A549 (cell line): ENCODE data around the gene SKI.

Source experiments
- BHLHE40 ChIP-seq: IDR thresholded peaks from 2 replicates; pipeline ENCODE4 v1.6.1; 2012; ENCODE audit warnings: low read depth, low read length, inconsistent platforms
- CHD2 ChIP-seq: fragments of 150-350 bp; IDR thresholded peaks from 2 replicates; pipeline ENCODE4 v1.6.1; 2014; ENCODE audit warnings: low read length; ENCODE audit not compliant: partially characterized antibody
- EP300 ChIP-seq, 2 experiments: fragments of >200 bp; sonication (Bioruptor Twin); formaldehyde crosslinking; IDR thresholded peaks; 2 replicates in 1 of 2; 3 replicates in 1 of 2; pipeline ENCODE4 v1.6.1; 2016 to 2017
- HDAC2 ChIP-seq: fragments of 200-600 bp; sonication (generic); IDR thresholded peaks from 2 replicates; pipeline ENCODE4 v1.6.1; 2016
- JUNB ChIP-seq: fragments of >200 bp; sonication (Bioruptor Twin); formaldehyde crosslinking; IDR thresholded peaks from 2 replicates; pipeline ENCODE4 v1.6.1; 2016
- POLR2A ChIP-seq: IDR thresholded peaks from 2 replicates; pipeline ENCODE4 v1.6.1; 2012; ENCODE audit warnings: mild to moderate bottlenecking, low read length
- RNF2 ChIP-seq: fragments of 200-600 bp; sonication (generic); IDR thresholded peaks from 2 replicates; pipeline ENCODE4 v1.6.1; 2016; ENCODE audit warnings: low read depth, mild to moderate bottlenecking, antibody characterized with exemption, moderate library complexity, borderline replicate concordance
- SMC3 ChIP-seq: fragments of >200 bp; sonication (Bioruptor Twin); formaldehyde crosslinking; IDR thresholded peaks from 3 replicates; pipeline ENCODE4 v1.6.1; 2018; ENCODE audit warnings: inconsistent platforms
- TF ChIP-seq, protein P1 (sequence below): fragments of >200 bp; sonication (Bioruptor Twin); formaldehyde crosslinking; IDR thresholded peaks from 3 replicates; pipeline ENCODE4 v1.5.1; 2016

DNA sequence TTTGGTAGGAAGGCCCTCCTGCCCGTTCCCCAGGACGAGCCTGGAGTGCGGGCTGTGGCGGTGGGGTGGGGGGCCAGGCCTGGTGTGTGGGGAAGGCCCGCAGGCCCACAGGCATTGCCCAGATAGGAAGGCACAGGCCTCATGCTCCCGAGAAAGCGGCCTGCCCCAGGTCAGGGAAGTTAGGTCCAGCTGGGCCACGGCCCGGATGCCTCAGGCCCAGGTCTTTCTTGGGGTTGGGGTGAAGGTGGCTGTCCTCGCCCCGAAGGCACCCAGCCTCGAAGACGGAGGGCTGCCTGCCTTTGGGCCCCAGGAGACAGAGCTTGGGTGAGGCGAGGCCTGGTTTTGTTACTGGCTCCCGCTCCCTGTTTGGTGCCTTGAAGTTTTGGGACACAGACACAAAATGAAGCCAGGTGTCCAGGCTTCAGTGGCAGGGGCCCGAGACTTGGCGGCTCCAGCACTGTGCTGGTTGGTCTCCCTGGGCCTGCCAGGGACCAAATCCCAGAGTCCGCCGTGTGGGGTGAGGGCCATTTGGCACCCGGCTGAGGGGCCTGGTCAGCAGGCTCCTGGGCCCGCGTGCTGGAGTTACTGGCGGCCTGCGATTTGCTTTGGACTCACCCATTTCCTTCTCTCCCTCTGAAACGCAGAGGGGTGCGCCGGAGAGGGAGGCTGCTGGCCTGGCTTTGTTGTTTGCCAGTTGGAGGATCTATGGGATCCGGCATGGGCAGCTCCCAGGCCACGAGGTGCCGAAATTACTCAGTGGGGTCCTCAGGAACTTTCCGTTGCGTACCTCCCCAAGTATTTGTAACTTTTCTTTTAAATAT lies 2.0 kb downstream of the SKI start:
- TF ChIP-seq, protein P1, sequence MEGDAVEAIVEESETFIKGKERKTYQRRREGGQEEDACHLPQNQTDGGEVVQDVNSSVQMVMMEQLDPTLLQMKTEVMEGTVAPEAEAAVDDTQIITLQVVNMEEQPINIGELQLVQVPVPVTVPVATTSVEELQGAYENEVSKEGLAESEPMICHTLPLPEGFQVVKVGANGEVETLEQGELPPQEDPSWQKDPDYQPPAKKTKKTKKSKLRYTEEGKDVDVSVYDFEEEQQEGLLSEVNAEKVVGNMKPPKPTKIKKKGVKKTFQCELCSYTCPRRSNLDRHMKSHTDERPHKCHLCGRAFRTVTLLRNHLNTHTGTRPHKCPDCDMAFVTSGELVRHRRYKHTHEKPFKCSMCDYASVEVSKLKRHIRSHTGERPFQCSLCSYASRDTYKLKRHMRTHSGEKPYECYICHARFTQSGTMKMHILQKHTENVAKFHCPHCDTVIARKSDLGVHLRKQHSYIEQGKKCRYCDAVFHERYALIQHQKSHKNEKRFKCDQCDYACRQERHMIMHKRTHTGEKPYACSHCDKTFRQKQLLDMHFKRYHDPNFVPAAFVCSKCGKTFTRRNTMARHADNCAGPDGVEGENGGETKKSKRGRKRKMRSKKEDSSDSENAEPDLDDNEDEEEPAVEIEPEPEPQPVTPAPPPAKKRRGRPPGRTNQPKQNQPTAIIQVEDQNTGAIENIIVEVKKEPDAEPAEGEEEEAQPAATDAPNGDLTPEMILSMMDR: no peak
- no peak for TF ChIP-seq JUNB
- TF ChIP-seq EP300 (IDR thresholded peaks at IDR 0.05): no peak
- no peak for TF ChIP-seq POLR2A
- TF ChIP-seq SMC3: no peak
- no peak for TF ChIP-seq HDAC2
- no peak for TF ChIP-seq BHLHE40
- TF ChIP-seq RNF2: no peak
- TF ChIP-seq CHD2: no peak
